Fibroblast of gingiva (primary cell): ENCODE results near the gene DFFB.
"Not testable (repeated sequence)": the region's sequence is repeated elsewhere in the genome, so short reads cannot be mapped to it uniquely, and the experiment has no call there.

Experiments used
- DNase-seq: peaks from one replicate; pipeline ENCODE4 v3.0.0-alpha.2; 2011; ENCODE audit warnings: low read depth

Gene DFFB

GRCh38 chr1:3856923-3857790, at the start of gene DFFB, which contains the start of gene CEP104:
TSS of gene DFFB (plus strand) at chr1:3857476. CDS start at chr1:3857604, 128 bp downstream.
TSS of gene CEP104 (minus strand) at chr1:3857211. CDS start at chr1:3852407, 4,804 bp downstream.
- peak; percentile 57 for DNase-seq

- DNase-seq: no peak
These were observed 49.5 kb upstream of the DFFB start for GRCh38 chr1:3807769-3808168.

GRCh38 chr1:3809680-3810079, 47.6 kb upstream of the DFFB start:
- no peak for DNase-seq

GRCh38 chr1:3810149-3810761, 47.0 kb upstream of the DFFB start:
- DNase-seq: not testable (repeated sequence)

GRCh38 chr1:3811595-3811911, 45.7 kb upstream of the DFFB start:
- no peak for DNase-seq

- no peak for DNase-seq
These were observed 43.2 kb upstream of the DFFB start for GRCh38 chr1:3814065-3814464.

GRCh38 chr1:3814771-3815561, 42.3 kb upstream of the DFFB start:
- no peak for DNase-seq

- no peak for DNase-seq
These were observed 40.7 kb upstream of the DFFB start for GRCh38 chr1:3816331-3817137.

GRCh38 chr1:3817138-3817740, 40.0 kb upstream of the DFFB start:
- DNase-seq: no peak

- no peak for DNase-seq
These were observed 39.3 kb upstream of the DFFB start for GRCh38 chr1:3817821-3818597.

- no peak for DNase-seq
These were observed 37.5 kb upstream of the DFFB start for GRCh38 chr1:3819771-3820200.

GRCh38 chr1:3820316-3820715, 37.0 kb upstream of the DFFB start:
- no peak for DNase-seq

- DNase-seq: no peak
These were observed 36.3 kb upstream of the DFFB start for GRCh38 chr1:3821004-3821403.

GRCh38 chr1:3821447-3821846, 35.8 kb upstream of the DFFB start:
- DNase-seq: no peak

GRCh38 chr1:3821908-3822307, 35.4 kb upstream of the DFFB start:
- no peak for DNase-seq

- DNase-seq: no peak
These were observed 34.9 kb upstream of the DFFB start for GRCh38 chr1:3822421-3822820.

- DNase-seq: no peak
These were observed 32.6 kb upstream of the DFFB start for GRCh38 chr1:3824650-3825049.

- DNase-seq: no peak
These were observed 31.9 kb upstream of the DFFB start for GRCh38 chr1:3825356-3825755.

- DNase-seq: no peak
These were observed 29.4 kb upstream of the DFFB start for GRCh38 chr1:3827813-3828307.

GRCh38 chr1:3828391-3828790, 28.9 kb upstream of the DFFB start:
- DNase-seq: no peak
